Mesenchymal stem cell (in vitro differentiated cells and primary cell): ENCODE measurements around the gene C4A.

Experiments used
- DNase-seq: peaks from one replicate; pipeline ENCODE4 v3.0.0-alpha.2; 2013
- H2AFZ ChIP-seq: one replicate; pipeline ENCODE4 v1.6.1; 2013; ENCODE audit warnings: low read depth, mild to moderate bottlenecking, control low read depth, inconsistent platforms, low read length, moderate library complexity
- H2AK5ac ChIP-seq: 2 replicates; pipeline ENCODE4 v1.6.1; 2013; ENCODE audit warnings: low read length, moderate library complexity, mild to moderate bottlenecking, inconsistent platforms; ENCODE audit not compliant: severe bottlenecking
- H2BK120ac ChIP-seq: one replicate; pipeline ENCODE4 v1.6.1; 2013; ENCODE audit warnings: low read depth, mild to moderate bottlenecking, inconsistent platforms, low read length, moderate library complexity
- H2BK12ac ChIP-seq, 2 experiments: one replicate each; pipeline ENCODE4 v1.6.1; 2013; ENCODE audit warnings: inconsistent platforms in 2 of 2, low read length in 2 of 2, mild to moderate bottlenecking in 2 of 2, moderate library complexity in 2 of 2, control low read depth in 1 of 2
- H2BK15ac ChIP-seq: one replicate; pipeline ENCODE4 v1.6.1; 2013; ENCODE audit warnings: mild to moderate bottlenecking, low read depth, inconsistent platforms; ENCODE audit not compliant: poor library complexity, severe bottlenecking
- H2BK5ac ChIP-seq: 2 replicates; pipeline ENCODE4 v1.6.1; 2013; ENCODE audit warnings: low read depth, mild to moderate bottlenecking, low read length, control low read depth, inconsistent platforms; ENCODE audit not compliant: poor library complexity, severe bottlenecking
- H3K14ac ChIP-seq, 2 experiments: one replicate each; pipeline ENCODE4 v1.6.1; 2013; ENCODE audit warnings: inconsistent platforms in 2 of 2, low read length in 2 of 2, control low read depth in 1 of 2, mild to moderate bottlenecking in 1 of 2, moderate library complexity in 1 of 2
- H3K18ac ChIP-seq, 2 experiments: one replicate each; pipeline ENCODE4 v1.6.1; 2013; ENCODE audit warnings: inconsistent platforms in 2 of 2, low read length in 2 of 2, control low read depth in 1 of 2, low read depth in 1 of 2, mild to moderate bottlenecking in 1 of 2
- H3K23ac ChIP-seq, 2 experiments: one replicate each; pipeline ENCODE4 v1.6.1; 2013; ENCODE audit warnings: inconsistent platforms in 2 of 2, low read length in 2 of 2, mild to moderate bottlenecking in 2 of 2, moderate library complexity in 2 of 2, control low read depth in 1 of 2
- H3K27ac ChIP-seq: 2 replicates; pipeline ENCODE4 v1.5.1; 2013; ENCODE audit warnings: mild to moderate bottlenecking, moderate library complexity, low read length, control low read depth, inconsistent platforms; ENCODE audit not compliant: poor library complexity, severe bottlenecking
- H3K27me3 ChIP-seq, 2 experiments: 2 replicates each; pipeline versions ENCODE4 v1.6.1 to v1.7.0; 2013; ENCODE audit warnings: low read length in 2 of 2, mild to moderate bottlenecking in 2 of 2, moderate library complexity in 2 of 2, control low read depth in 1 of 2, inconsistent platforms in 1 of 2; ENCODE audit not compliant: control insufficient read depth in 1 of 2, insufficient read depth in 1 of 2
- H3K36me3 ChIP-seq, 2 experiments: 2 replicates each; pipeline versions ENCODE4 v1.6.1 to v1.7.0; 2013; ENCODE audit warnings: low read length in 2 of 2, control low read depth in 1 of 2, inconsistent platforms in 1 of 2, low read depth in 1 of 2, mild to moderate bottlenecking in 1 of 2; ENCODE audit not compliant: insufficient read depth in 2 of 2, control insufficient read depth in 1 of 2
- H3K4ac ChIP-seq, 2 experiments: one replicate each; pipeline ENCODE4 v1.6.1; 2013; ENCODE audit warnings: inconsistent platforms in 2 of 2, low read length in 2 of 2, mild to moderate bottlenecking in 2 of 2, moderate library complexity in 2 of 2, control low read depth in 1 of 2, low read depth in 1 of 2
- H3K4me1 ChIP-seq: 2 replicates; pipeline ENCODE4 v1.6.1; 2013; ENCODE audit warnings: low read depth, low read length, control low read depth; ENCODE audit not compliant: control insufficient read depth, insufficient read depth
- H3K4me2 ChIP-seq: 2 replicates; pipeline ENCODE4 v1.6.1; 2013; ENCODE audit warnings: low read length, mild to moderate bottlenecking, inconsistent platforms; ENCODE audit not compliant: poor library complexity, severe bottlenecking
- H3K4me3 ChIP-seq, 2 experiments: 2 replicates each; pipeline versions ENCODE4 v1.5.1 to v1.7.0; 2013; ENCODE audit warnings: low read length in 2 of 2, mild to moderate bottlenecking in 2 of 2, control low read depth in 1 of 2, low read depth in 1 of 2; ENCODE audit not compliant: insufficient read depth in 1 of 2
- H3K79me1 ChIP-seq: replicated peaks from 2 replicates; pipeline ENCODE4 v1.6.1; 2013; ENCODE audit warnings: mild to moderate bottlenecking, control low read depth, low read length, inconsistent platforms; ENCODE audit not compliant: poor library complexity, severe bottlenecking
- H3K9ac ChIP-seq: 2 replicates; pipeline ENCODE4 v1.7.0; 2013; ENCODE audit warnings: mild to moderate bottlenecking, low read length, moderate library complexity
- H3K9me3 ChIP-seq: 2 replicates; pipeline ENCODE4 v1.7.0; 2013; ENCODE audit warnings: mild to moderate bottlenecking, low read length; ENCODE audit not compliant: control insufficient read depth
- H4K8ac ChIP-seq: one replicate; pipeline ENCODE4 v1.6.1; 2013; ENCODE audit warnings: inconsistent platforms, mild to moderate bottlenecking, low read length, moderate library complexity
- H4K91ac ChIP-seq: one replicate; pipeline ENCODE4 v1.6.1; 2013; ENCODE audit warnings: mild to moderate bottlenecking, low read length, inconsistent platforms
- WGBS: methylation state at CpG from one replicate; pipeline ENCODE4 v1.1.7; 2013; ENCODE audit warnings: mixed read lengths; 5-methylcytosine and 5-hydroxymethylcytosine counted together

C4A gene

DNA sequence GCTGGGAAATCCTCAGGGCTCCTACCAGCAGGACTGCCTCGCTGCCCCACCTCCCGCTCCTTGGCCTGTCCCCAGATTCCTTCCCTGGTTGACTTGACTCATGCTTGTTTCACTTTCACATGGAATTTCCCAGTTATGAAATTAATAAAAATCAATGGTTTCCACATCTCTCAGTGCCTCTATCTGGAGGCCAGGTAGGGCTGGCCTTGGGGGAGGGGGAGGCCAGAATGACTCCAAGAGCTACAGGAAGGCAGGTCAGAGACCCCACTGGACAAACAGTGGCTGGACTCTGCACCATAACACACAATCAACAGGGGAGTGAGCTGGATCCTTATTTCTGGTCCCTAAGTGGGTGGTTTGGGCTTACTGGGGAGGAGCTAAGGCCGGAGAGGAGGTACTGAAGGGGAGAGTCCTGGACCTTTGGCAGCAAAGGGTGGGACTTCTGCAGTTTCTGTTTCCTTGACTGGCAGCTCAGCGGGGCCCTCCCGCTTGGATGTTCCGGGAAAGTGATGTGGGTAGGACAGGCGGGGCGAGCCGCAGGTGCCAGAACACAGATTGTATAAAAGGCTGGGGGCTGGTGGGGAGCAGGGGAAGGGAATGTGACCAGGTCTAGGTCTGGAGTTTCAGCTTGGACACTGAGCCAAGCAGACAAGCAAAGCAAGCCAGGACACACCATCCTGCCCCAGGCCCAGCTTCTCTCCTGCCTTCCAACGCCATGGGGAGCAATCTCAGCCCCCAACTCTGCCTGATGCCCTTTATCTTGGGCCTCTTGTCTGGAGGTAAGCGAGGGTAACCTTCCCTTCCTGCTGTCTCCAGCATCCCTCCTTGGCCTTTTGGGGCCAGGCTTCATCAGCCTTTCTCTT, 36.1 kb upstream of the C4A start, which contains the start of gene CFB:
CFB (plus strand) TSS at position 589 of the 863 bp plus-strand sequence; CDS start at position 716, 127 bp downstream.
- Histone ChIP-seq H3K4me1 (peaks cover 15% of the 10 kb centered on the region), H2BK120ac (no peak within 1 kb of the TSS), H3K4me3 (peak within 1 kb of the TSS in 1 of 2 experiments; percentile 72), H3K4me2 (no peak within 1 kb of the TSS), H3K18ac (peak within 1 kb of the TSS in 1 of 2 experiments; percentile 40), H3K36me3 (peaks cover 8% of the 10 kb centered on the region in 2 experiments), H2BK5ac (no peak within 1 kb of the TSS), H4K8ac (peak within 1 kb of the TSS; percentile 40), H2BK15ac (no peak within 1 kb of the TSS), H2AFZ (no peak within 1 kb of the TSS), H3K4ac (no peak within 1 kb of the TSS), H3K9ac (peak within 1 kb of the TSS; percentile 81), H3K14ac (no peak within 1 kb of the TSS), H3K9me3 (no peaks in the 10 kb centered on the region), H3K27ac (peak within 1 kb of the TSS; percentile 24), H2AK5ac (no peak within 1 kb of the TSS), H4K91ac (peak within 1 kb of the TSS; percentile 54), H3K27me3 (peaks cover 0 to 19% of the 10 kb centered on the region in 2 experiments), H2BK12ac (no peak within 1 kb of the TSS), H3K23ac (no peak within 1 kb of the TSS), H3K79me1 (no peaks in the 10 kb centered on the region)
- peak; percentile 66 for DNase-seq
- 63% methylated on average over 9 of the region's 11 CpGs for WGBS

DNA sequence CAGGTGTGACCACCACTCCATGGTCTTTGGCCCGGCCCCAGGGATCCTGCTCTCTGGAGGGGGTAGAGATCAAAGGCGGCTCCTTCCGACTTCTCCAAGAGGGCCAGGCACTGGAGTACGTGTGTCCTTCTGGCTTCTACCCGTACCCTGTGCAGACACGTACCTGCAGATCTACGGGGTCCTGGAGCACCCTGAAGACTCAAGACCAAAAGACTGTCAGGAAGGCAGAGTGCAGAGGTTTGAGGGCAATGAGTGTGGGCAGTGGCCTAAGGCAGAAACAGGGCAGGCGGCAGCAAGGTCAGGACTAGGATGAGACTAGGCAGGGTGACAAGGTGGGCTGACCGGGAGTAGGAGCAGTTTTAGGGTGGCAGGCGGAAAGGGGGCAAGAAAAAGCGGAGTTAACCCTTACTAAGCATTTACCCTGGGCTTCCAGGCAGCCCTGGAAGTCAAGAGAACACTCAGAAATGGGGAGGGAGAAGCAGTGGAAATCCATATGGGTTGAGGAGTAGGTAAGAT, 35.4 kb upstream of the C4A start:
- no peak overlapping the region for H3K23ac ChIP-seq
- peaks cover 15% of the 10 kb centered on the region for H3K4me1 ChIP-seq
- no peak overlapping the region for H4K91ac ChIP-seq
- H3K79me1 ChIP-seq, result no peaks in the 10 kb centered on the region
- H2BK120ac ChIP-seq, result no peak overlapping the region
- no peak overlapping the region for H2AFZ ChIP-seq
- H2BK12ac ChIP-seq, result no peak overlapping the region
- no peak overlapping the region for H4K8ac ChIP-seq
- peaks cover 15% of the 10 kb centered on the region in 2 experiments for H3K36me3 ChIP-seq
- H2AK5ac ChIP-seq, result no peak overlapping the region
- H2BK15ac ChIP-seq, result no peak overlapping the region
- peak overlapping the region; percentile 81 for H3K9ac ChIP-seq
- no peaks in the 10 kb centered on the region for H3K9me3 ChIP-seq
- H2BK5ac ChIP-seq, result no peak overlapping the region
- H3K4me2 ChIP-seq, result no peak overlapping the region
- H3K18ac ChIP-seq, result no peak overlapping the region
- H3K4me3 ChIP-seq, result peak overlapping the region in 1 of 2 experiments; percentile 72
- H3K27ac ChIP-seq, result no peak overlapping the region
- no peak overlapping the region for H3K4ac ChIP-seq
- no peak overlapping the region for H3K14ac ChIP-seq
- peaks cover 0 to 19% of the 10 kb centered on the region in 2 experiments for H3K27me3 ChIP-seq
- WGBS, result 77% methylated on average over 11 of the region's 11 CpGs
- no peak for DNase-seq

DNA sequence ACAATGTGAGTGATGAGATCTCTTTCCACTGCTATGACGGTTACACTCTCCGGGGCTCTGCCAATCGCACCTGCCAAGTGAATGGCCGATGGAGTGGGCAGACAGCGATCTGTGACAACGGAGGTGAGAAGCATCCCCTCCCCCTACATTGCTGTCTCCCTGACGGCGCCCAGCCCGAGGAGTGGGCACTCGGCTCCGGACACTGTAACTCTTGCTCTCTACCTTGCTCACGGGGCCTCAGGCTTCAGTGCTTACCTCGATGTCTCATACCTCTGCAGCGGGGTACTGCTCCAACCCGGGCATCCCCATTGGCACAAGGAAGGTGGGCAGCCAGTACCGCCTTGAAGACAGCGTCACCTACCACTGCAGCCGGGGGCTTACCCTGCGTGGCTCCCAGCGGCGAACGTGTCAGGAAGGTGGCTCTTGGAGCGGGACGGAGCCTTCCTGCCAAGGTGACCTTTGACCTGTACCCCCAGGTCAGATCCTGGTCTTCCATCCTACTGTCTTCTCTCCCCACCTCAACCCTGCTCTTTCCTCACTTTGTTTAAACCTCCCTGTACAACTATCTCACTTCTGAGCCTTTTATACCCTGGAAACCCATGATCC, 34.7 kb upstream of the C4A start:
- H4K91ac ChIP-seq, result no peak overlapping the region
- no peak overlapping the region for H2BK5ac ChIP-seq
- H2BK120ac ChIP-seq, result no peak overlapping the region
- no peak overlapping the region for H2BK15ac ChIP-seq
- H3K14ac ChIP-seq, result no peak overlapping the region
- H3K23ac ChIP-seq, result no peak overlapping the region
- H3K27ac ChIP-seq, result no peak overlapping the region
- no peak overlapping the region for H2AK5ac ChIP-seq
- WGBS, result 92% methylated on average over 24 of the region's 24 CpGs
- no peak for DNase-seq
- H3K36me3 ChIP-seq, result peaks cover 22 to 23% of the 10 kb centered on the region in 2 experiments
- H3K9me3 ChIP-seq, result no peaks in the 10 kb centered on the region
- H3K27me3 ChIP-seq, result peaks cover 0 to 19% of the 10 kb centered on the region in 2 experiments
- no peak overlapping the region for H3K4ac ChIP-seq
- H3K4me2 ChIP-seq, result no peak overlapping the region
- no peak overlapping the region for H3K18ac ChIP-seq
- H4K8ac ChIP-seq, result no peak overlapping the region
- no peak overlapping the region for H2AFZ ChIP-seq
- H3K79me1 ChIP-seq, result no peaks in the 10 kb centered on the region
- no peak overlapping the region for H3K9ac ChIP-seq
- H3K4me1 ChIP-seq, result peaks cover 15% of the 10 kb centered on the region
- no peak overlapping the region for H3K4me3 ChIP-seq
- H2BK12ac ChIP-seq, result no peak overlapping the region

DNA sequence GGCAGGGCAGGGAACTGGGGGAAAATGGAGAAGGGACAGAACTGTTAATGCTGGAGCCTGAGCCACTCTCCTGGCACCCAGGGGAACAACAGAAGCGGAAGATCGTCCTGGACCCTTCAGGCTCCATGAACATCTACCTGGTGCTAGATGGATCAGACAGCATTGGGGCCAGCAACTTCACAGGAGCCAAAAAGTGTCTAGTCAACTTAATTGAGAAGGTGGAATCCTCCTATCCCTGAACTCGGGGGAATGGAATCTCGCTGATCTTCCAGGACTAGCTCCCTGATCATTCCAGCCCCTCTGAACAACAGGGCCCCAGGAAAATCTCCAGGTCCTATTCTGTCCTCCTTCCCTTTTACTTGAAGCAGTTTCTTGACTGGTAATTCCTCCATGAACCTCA, 34.0 kb upstream of the C4A start:
- no peak overlapping the region for H3K14ac ChIP-seq
- H3K23ac ChIP-seq, result no peak overlapping the region
- DNase-seq, result no peak
- peaks cover 15% of the 10 kb centered on the region for H3K4me1 ChIP-seq
- H3K4ac ChIP-seq, result no peak overlapping the region
- H2BK5ac ChIP-seq, result no peak overlapping the region
- H3K4me3 ChIP-seq, result no peak overlapping the region
- no peak overlapping the region for H2BK12ac ChIP-seq
- no peak overlapping the region for H2AK5ac ChIP-seq
- no peak overlapping the region for H2BK15ac ChIP-seq
- no peak overlapping the region for H2AFZ ChIP-seq
- H3K27ac ChIP-seq, result no peak overlapping the region
- no peak overlapping the region for H3K4me2 ChIP-seq
- H3K79me1 ChIP-seq, result no peaks in the 10 kb centered on the region
- H2BK120ac ChIP-seq, result no peak overlapping the region
- no peak overlapping the region for H3K18ac ChIP-seq
- H4K91ac ChIP-seq, result no peak overlapping the region
- H4K8ac ChIP-seq, result no peak overlapping the region
- no peaks in the 10 kb centered on the region for H3K9me3 ChIP-seq
- H3K9ac ChIP-seq, result no peak overlapping the region
- WGBS, result 80% methylated on average over 4 of the region's 4 CpGs
- H3K36me3 ChIP-seq, result peaks cover 25 to 28% of the 10 kb centered on the region in 2 experiments
- H3K27me3 ChIP-seq, result peaks cover 0 to 12% of the 10 kb centered on the region in 2 experiments
